Lung (tissue), 12 donors: ENCODE data around the gene GALNT13. TPM values are rescaled to one million over a fixed set of nuclear protein-coding genes. Genes with fewer than 3 reads are reported as not detected.

Experiments
- ATAC-seq: fragments of 200-7000 bp; cut with Tn5 transposase; one replicate; pipeline ENCODE4 v1.9.1; 2020; ENCODE audit warnings: moderate number of reproducible peaks; ENCODE audit not compliant: insufficient read depth, low FRiP score
- DNase-seq, 3 donors: peaks; one replicate each; pipeline ENCODE4 v3.0.0-alpha.2; 2013 to 2017
- H3K27ac ChIP-seq, 2 donors: one replicate each; pipeline ENCODE4 v1.5.1; 2013; ENCODE audit warnings: mild to moderate bottlenecking in 2 of 2, moderate library complexity in 2 of 2, control low read depth in 1 of 2, inconsistent platforms in 1 of 2, low read depth in 1 of 2, low read length in 1 of 2
- H3K27me3 ChIP-seq, 3 donors: one replicate each; pipeline ENCODE4 v1.5.1; 2013; ENCODE audit warnings: low read length in 2 of 3; ENCODE audit not compliant: control insufficient read depth in 3 of 3, insufficient read depth in 3 of 3
- H3K36me3 ChIP-seq, 4 donors: one replicate each; pipeline ENCODE4 v1.5.1; 2013; ENCODE audit warnings: low read length in 4 of 4, mild to moderate bottlenecking in 1 of 4, moderate library complexity in 1 of 4; ENCODE audit not compliant: control insufficient read depth in 4 of 4, insufficient read depth in 4 of 4
- H3K4me1 ChIP-seq, 5 donors: one replicate each; pipeline ENCODE4 v1.5.1; 2013; ENCODE audit warnings: low read length in 5 of 5, mild to moderate bottlenecking in 2 of 5, moderate library complexity in 1 of 5; ENCODE audit not compliant: control insufficient read depth in 5 of 5, insufficient read depth in 5 of 5
- H3K4me3 ChIP-seq: one replicate; pipeline ENCODE4 v1.5.1; 2013; ENCODE audit warnings: mild to moderate bottlenecking, control low read depth, moderate library complexity
- H3K9ac ChIP-seq, 2 donors: one replicate each; pipeline ENCODE4 v1.5.1; 2013; ENCODE audit warnings: low read length in 2 of 2, control low read depth in 1 of 2; ENCODE audit not compliant: insufficient read depth in 1 of 2
- H3K9me3 ChIP-seq, 4 donors: one replicate each; pipeline ENCODE4 v1.5.1; 2013; ENCODE audit warnings: low read length in 3 of 4, mild to moderate bottlenecking in 1 of 4, moderate library complexity in 1 of 4; ENCODE audit not compliant: control insufficient read depth in 4 of 4, insufficient read depth in 3 of 4
- CTCF ChIP-seq: IDR thresholded peaks from 2 replicates; pipeline ENCODE4 v1.5.1; 2012; ENCODE audit warnings: mild to moderate bottlenecking; ENCODE audit errors: control extremely low read depth, extremely low read depth
- WGBS, 2 donors: extraction: QIAGEN DNeasy Blood & Tissue Kit; methylation state at CpG; one replicate each; pipeline ENCODE4 v1.1.7; 2013; 5-methylcytosine and 5-hydroxymethylcytosine counted together
- polyA plus RNA-seq, 2 donors: library from polyadenylated mRNA; stranded (reverse); fragments of 200-250 nt; gene quantifications; one replicate each; pipeline ENCODE4 v1.2.1, GENCODE V29; 2013
- total RNA-seq, 2 donors: library from RNA; depleted of rRNA in 1 of 2; stranded (reverse); fragments of >200 nt in 1 of 2; gene quantifications; one replicate each; pipeline ENCODE4 v1.2.1, GENCODE V29; 2014 to 2021
- donor health status: control.
- donor health status: control.
- donor health status: Bipolar disorder and iron deficiency.
- donor health status: healthy.
- donor health status: DM: yes; HTN: yes; CAD: no.

Gene GALNT13
- total and polyA plus RNA-seq, 4 donors, result 0.57 to 3.1 (median 1.2) TPM

- Histone ChIP-seq H3K36me3 (no peaks in the 10 kb centered on the region), H3K9ac (no peak overlapping the region), H3K27me3 (no peaks in the 10 kb centered on the region), H3K27ac (no peak overlapping the region), H3K4me3 (no peak overlapping the region), H3K9me3 (no peaks in the 10 kb centered on the region), H3K4me1 (peaks cover 0 to 5% (median 0%) of the 10 kb centered on the region in 5 donors)
- no peak for TF ChIP-seq CTCF
- ATAC-seq (no peak), DNase-seq (no peak)
- WGBS, 2 donors, result 94% methylated on average over 4 of the region's 4 CpGs
Observed at GRCh38 chr2:154455166-154455565, 583.4 kb downstream of the GALNT13 start.

GRCh38 chr2:154455866-154456265, 584.1 kb downstream of the GALNT13 start:
- Histone ChIP-seq H3K4me3 (no peak overlapping the region), H3K27ac (no peak overlapping the region), H3K36me3 (no peaks in the 10 kb centered on the region), H3K27me3 (no peaks in the 10 kb centered on the region), H3K4me1 (peaks cover 0 to 5% (median 0%) of the 10 kb centered on the region in 5 donors), H3K9ac (no peak overlapping the region), H3K9me3 (no peaks in the 10 kb centered on the region)
- ATAC-seq, result no peak
- peak in 2 of 3 donors; percentile 65 to 79 for DNase-seq
- no peak for TF ChIP-seq CTCF
- WGBS, 2 donors, result 33% methylated on average over 2 of the region's 2 CpGs

- H3K27me3 ChIP-seq, result no peaks in the 10 kb centered on the region
- no peak for TF ChIP-seq CTCF
- no peak overlapping the region for H3K9ac ChIP-seq
- H3K9me3 ChIP-seq, result no peaks in the 10 kb centered on the region
- no peak for ATAC-seq
- H3K27ac ChIP-seq, result no peak overlapping the region
- H3K4me3 ChIP-seq, result no peak overlapping the region
- DNase-seq, result no peak
- H3K4me1 ChIP-seq, result peaks cover 0 to 5% (median 0%) of the 10 kb centered on the region in 5 donors
- no peaks in the 10 kb centered on the region for H3K36me3 ChIP-seq
- 78 to 87% methylated on average over 2 of the region's 2 CpGs for WGBS, 2 donors
Observed at GRCh38 chr2:154457286-154457685, 585.6 kb downstream of the GALNT13 start.

- Histone ChIP-seq H3K27ac (no peak overlapping the region), H3K4me1 (peaks cover 0 to 5% (median 0%) of the 10 kb centered on the region in 5 donors), H3K4me3 (no peak overlapping the region), H3K9me3 (no peaks in the 10 kb centered on the region), H3K36me3 (no peaks in the 10 kb centered on the region), H3K27me3 (no peaks in the 10 kb centered on the region), H3K9ac (no peak overlapping the region)
- no peak for DNase-seq
- no peak for TF ChIP-seq CTCF
- no peak for ATAC-seq
Observed at GRCh38 chr2:154459286-154459685, 587.6 kb downstream of the GALNT13 start.
